Hematopoietic multipotent progenitor cell treated with erythropoietin and hydrocortisone succinate and interleukin-3 and kit ligand, for 8 days (in vitro differentiated cells): ENCODE measurements around the gene PRKCH.

Source experiments
- DNase-seq: peaks from one replicate; pipeline ENCODE4 v3.0.0-alpha.2; 2015

Gene PRKCH

GRCh38 chr14:61478971-61479473 lies 157.6 kb downstream of the PRKCH start:
- DNase-seq: no peak

- no peak for DNase-seq
Measured at GRCh38 chr14:61479746-61480502, 158.5 kb downstream of the PRKCH start.

- no peak for DNase-seq
Measured at GRCh38 chr14:61480704-61481285, 159.4 kb downstream of the PRKCH start.

GRCh38 chr14:61481701-61482100 lies 160.3 kb downstream of the PRKCH start:
- DNase-seq: no peak

- no peak for DNase-seq
Measured at GRCh38 chr14:61482348-61483206, 161.2 kb downstream of the PRKCH start.

- DNase-seq: no peak
Measured at GRCh38 chr14:61483476-61483875, 162.1 kb downstream of the PRKCH start.

GRCh38 chr14:61484031-61484430 lies 162.7 kb downstream of the PRKCH start:
- no peak for DNase-seq

- no peak for DNase-seq
Measured at GRCh38 chr14:61484826-61485584, 163.6 kb downstream of the PRKCH start.

- no peak for DNase-seq
Measured at GRCh38 chr14:61485661-61486060, 164.3 kb downstream of the PRKCH start.

GRCh38 chr14:61486930-61487495 lies 165.6 kb downstream of the PRKCH start:
- no peak for DNase-seq

- peak; percentile 64 for DNase-seq
Measured at GRCh38 chr14:61488417-61489401, 167.3 kb downstream of the PRKCH start.

GRCh38 chr14:61489512-61489911 lies 168.1 kb downstream of the PRKCH start:
- no peak for DNase-seq

- no peak for DNase-seq
Measured at GRCh38 chr14:61489932-61490331, 168.6 kb downstream of the PRKCH start.

GRCh38 chr14:61491224-61491623 lies 169.8 kb downstream of the PRKCH start:
- no peak for DNase-seq

- DNase-seq: no peak
Measured at GRCh38 chr14:61491876-61492434, 170.6 kb downstream of the PRKCH start.

GRCh38 chr14:61492474-61492873 lies 171.1 kb downstream of the PRKCH start:
- no peak for DNase-seq

- DNase-seq: no peak
Measured at GRCh38 chr14:61493239-61493638, 171.9 kb downstream of the PRKCH start.

GRCh38 chr14:61494018-61494417 lies 172.6 kb downstream of the PRKCH start:
- no peak for DNase-seq

GRCh38 chr14:61495809-61496208 lies 174.4 kb downstream of the PRKCH start:
- no peak for DNase-seq

GRCh38 chr14:61498303-61498702 lies 176.9 kb downstream of the PRKCH start:
- no peak for DNase-seq

GRCh38 chr14:61498811-61499210 lies 177.4 kb downstream of the PRKCH start:
- no peak for DNase-seq
